Embryonic facial prominence (tissue), 1 donor: ENCODE results near the gene SEC14L1.

Experiments
- DNase-seq: peaks from one replicate; pipeline ENCODE4 v3.0.0-alpha.2; 2016; ENCODE audit errors: extremely low spot score

SEC14L1 gene

DNA sequence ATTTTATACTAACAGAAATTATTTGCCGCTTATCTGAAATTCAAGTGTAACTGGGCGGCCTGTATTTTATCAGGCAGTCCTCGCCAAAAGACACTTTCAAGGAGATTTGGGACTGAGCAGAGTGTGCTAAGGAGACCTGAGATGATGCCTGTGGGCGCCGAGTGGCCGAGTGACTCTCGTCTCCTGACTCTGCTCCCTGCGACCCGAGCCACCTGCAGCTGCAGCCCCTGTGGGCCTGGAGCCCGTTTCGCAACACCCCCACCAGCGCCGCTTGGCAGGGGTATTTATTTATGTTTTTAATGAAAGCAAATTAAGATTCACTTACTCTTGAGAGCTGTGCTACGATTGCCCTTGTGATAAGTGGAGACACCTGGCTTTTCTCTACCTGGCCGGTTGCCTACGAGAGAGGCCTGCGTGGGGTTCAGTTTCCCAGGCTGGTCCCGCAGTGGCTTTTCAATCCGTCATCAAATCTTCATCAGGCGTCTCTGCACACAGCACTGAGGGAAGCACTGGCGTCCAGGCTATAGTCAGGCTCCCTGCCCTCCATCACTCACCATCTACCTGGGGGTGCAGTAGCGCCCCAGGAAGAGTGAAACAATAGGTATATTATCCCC is 124.0 kb downstream of the SEC14L1 start:
- no peak for DNase-seq

DNA sequence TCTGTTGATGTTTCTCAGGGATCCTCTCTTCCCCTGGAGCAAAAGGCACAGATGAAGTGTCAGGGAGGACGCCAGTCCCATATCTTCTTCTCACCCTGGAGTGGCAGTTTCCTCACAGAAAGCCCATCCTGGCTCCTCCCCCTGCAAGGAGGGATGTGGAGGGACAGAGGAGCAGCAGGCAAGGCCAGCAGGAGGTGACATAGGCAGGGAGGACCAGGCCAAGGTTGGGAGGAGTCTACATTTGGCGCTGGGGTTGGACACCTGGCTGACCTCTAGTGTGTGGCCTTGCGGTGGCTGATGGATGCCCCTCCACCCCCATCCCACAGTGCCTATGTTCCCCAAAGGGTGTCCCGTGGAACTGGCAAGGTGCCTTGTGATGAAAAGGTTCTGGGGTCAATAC is 125.4 kb downstream of the SEC14L1 start:
- DNase-seq, result no peak
